ENCODE measurements around the gene TMC4.
"Not testable (repeated sequence)": the region's sequence is repeated elsewhere in the genome, so short reads cannot be mapped to it uniquely, and the experiment has no call there.

The TMC4 gene

GRCh38 chr19:54172471-54173358 lies at the start of gene TMC4:
TSS of gene TMC4 (minus strand) at chr19:54173160. CDS start at chr19:54173117, 43 bp downstream.
- DNase-seq (ENCODE audit: low read depth in 3 of 3), result no peak

GRCh38 chr19:54221947-54222346 lies 49.0 kb upstream of the TMC4 start:
- DNase-seq (ENCODE audit: low read depth in 3 of 3), result not testable (repeated sequence)

- not testable (repeated sequence) for DNase-seq (ENCODE audit: low read depth in 3 of 3)
These were observed 46.7 kb upstream of the TMC4 start for GRCh38 chr19:54219702-54220101.

- DNase-seq (ENCODE audit: low read depth in 3 of 3), result no peak
These were observed 46.2 kb upstream of the TMC4 start for GRCh38 chr19:54218960-54219661.

- no peak for DNase-seq (ENCODE audit: low read depth in 3 of 3)
These were observed 45.3 kb upstream of the TMC4 start for GRCh38 chr19:54218259-54218658.

GRCh38 chr19:54217517-54218247 lies 44.7 kb upstream of the TMC4 start:
- DNase-seq (ENCODE audit: low read depth in 3 of 3), result not testable (repeated sequence)

- DNase-seq (ENCODE audit: low read depth in 3 of 3), result no peak
These were observed 43.9 kb upstream of the TMC4 start for GRCh38 chr19:54216869-54217268.

GRCh38 chr19:54214734-54215133 lies 41.8 kb upstream of the TMC4 start:
- not testable (repeated sequence) for DNase-seq (ENCODE audit: low read depth in 3 of 3)

- not testable (repeated sequence) for DNase-seq (ENCODE audit: low read depth in 3 of 3)
These were observed 41.3 kb upstream of the TMC4 start for GRCh38 chr19:54214217-54214616.

- DNase-seq (ENCODE audit: low read depth in 3 of 3), result no peak
These were observed 38.3 kb upstream of the TMC4 start for GRCh38 chr19:54211235-54211634.

GRCh38 chr19:54209811-54210494 lies 37.0 kb upstream of the TMC4 start:
- no peak for DNase-seq (ENCODE audit: low read depth in 3 of 3)

GRCh38 chr19:54209058-54209810 lies 36.3 kb upstream of the TMC4 start:
- DNase-seq (ENCODE audit: low read depth in 3 of 3), result no peak

- no peak for DNase-seq (ENCODE audit: low read depth in 3 of 3)
These were observed 35.8 kb upstream of the TMC4 start for GRCh38 chr19:54208784-54209057.

- DNase-seq (ENCODE audit: low read depth in 3 of 3), result peak in 2 of 3 donors; percentile 55
These were observed 35.2 kb upstream of the TMC4 start for GRCh38 chr19:54207983-54208783.

- DNase-seq (ENCODE audit: low read depth in 3 of 3), result no peak
These were observed 34.7 kb upstream of the TMC4 start for GRCh38 chr19:54207676-54207982.

- DNase-seq (ENCODE audit: low read depth in 3 of 3), result not testable (repeated sequence)
These were observed 34.2 kb upstream of the TMC4 start for GRCh38 chr19:54207193-54207592.

GRCh38 chr19:54206831-54207177 lies 33.8 kb upstream of the TMC4 start:
- DNase-seq (ENCODE audit: low read depth in 3 of 3), result no peak

GRCh38 chr19:54206030-54206830 lies 33.3 kb upstream of the TMC4 start:
- DNase-seq (ENCODE audit: low read depth in 3 of 3), result no peak

- DNase-seq (ENCODE audit: low read depth in 3 of 3), result no peak
These were observed 32.0 kb upstream of the TMC4 start for GRCh38 chr19:54204767-54205468.
